ENCODE data around the gene NCBP3. TPM values are rescaled to one million over a fixed set of nuclear protein-coding genes. Genes with fewer than 3 reads are reported as not detected.
"Not testable (repeated sequence)": the region's sequence is repeated elsewhere in the genome, so short reads cannot be mapped to it uniquely, and the experiment has no call there.

The NCBP3 gene
- total and polyA plus RNA-seq, 2 of the 4 experiments (the other 2 are of a cell fraction), result 10.8 to 13.5 TPM

DNA sequence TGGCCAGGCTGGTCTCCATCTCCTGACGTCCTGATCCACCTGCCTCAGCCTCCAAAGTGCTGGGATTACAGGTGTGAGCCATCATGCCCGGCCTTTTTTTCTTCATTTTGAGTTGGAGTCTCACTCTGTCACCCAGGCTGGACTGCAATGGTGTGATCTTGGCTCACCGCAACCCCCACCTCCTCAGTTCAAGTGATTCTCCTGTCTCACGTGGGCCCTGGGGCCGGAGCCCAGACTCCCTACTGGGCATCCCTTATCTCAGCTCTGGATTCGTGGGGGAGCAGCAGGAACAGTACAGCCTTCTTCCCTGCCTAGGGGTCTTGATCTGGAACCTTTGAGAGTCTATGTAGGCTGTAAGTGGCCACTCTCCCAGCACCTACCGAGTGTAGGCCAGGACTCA, 52.8 kb downstream of the NCBP3 start:
- WGBS, 2 experiments (ENCODE audit: extremely low coverage in 2 of 2, insufficient read length in 1 of 2), result 100% methylated on average over 2 of the region's 7 CpGs; no CpG with 5 or more reads in 1 of the 2 experiments
- H3K36me3 ChIP-seq (ENCODE audit: control insufficient read depth, insufficient read depth, low read length); H4K5ac ChIP-seq (ENCODE audit: low read depth, low read length); H2BK120ac ChIP-seq (ENCODE audit: low read depth, low read length); H4K91ac ChIP-seq (ENCODE audit: insufficient read depth, low read depth, low read length); H2AK9ac ChIP-seq (replicated peaks; ENCODE audit: low read depth, low read length, poor library complexity); H3K9me3 ChIP-seq (ENCODE audit: control insufficient read depth, insufficient read depth, low read length); H3K79me1 ChIP-seq (ENCODE audit: low read depth in 1 of 2, low read length in 2 of 2); in situ Hi-C loops (cut with MboI; ENCODE audit: low sequenced_read_pairs); H3K27ac ChIP-seq (ENCODE audit: insufficient read depth, low read length); H2BK20ac ChIP-seq (ENCODE audit: low read depth, low read length); H2AK5ac ChIP-seq (ENCODE audit: low read depth, low read length); H2BK5ac ChIP-seq (ENCODE audit: low read depth, low read length, poor library complexity, severe bottlenecking); H3K4ac ChIP-seq (ENCODE audit: low read depth, low read length); CTCF ChIA-PET; H2AFZ ChIP-seq (replicated peaks; ENCODE audit: low read length, poor library complexity); H3K4me1 ChIP-seq (ENCODE audit: control insufficient read depth, insufficient read depth, low read length); dilution Hi-C loops (cut with HindIII; ENCODE audit: low sequenced_read_pairs, unreplicated experiment); H2BK15ac ChIP-seq (ENCODE audit: low read depth, low read length); DNase-seq; ATAC-seq (ENCODE audit: low read depth); H3K27me3 ChIP-seq (ENCODE audit: control insufficient read depth, insufficient read depth, low read length); intact Hi-C loops (cut with micrococcal nuclease); H3K23ac ChIP-seq (ENCODE audit: low read depth, low read length); H3K4me3 ChIP-seq (ENCODE audit: insufficient read depth, low read depth, low read length); POLR2A ChIA-PET (ENCODE audit: unreplicated experiment); BruUV-seq (replicated peaks); H4K8ac ChIP-seq (ENCODE audit: low read depth in 2 of 2, low read length in 2 of 2); H3K18ac ChIP-seq (ENCODE audit: low read depth, low read length); H3K56ac ChIP-seq (ENCODE audit: extremely low read depth, insufficient read depth, low read length); H4K20me1 ChIP-seq (ENCODE audit: insufficient read depth, low read length); H3K14ac ChIP-seq (replicated peaks; ENCODE audit: low read depth, low read length); H3K4me2 ChIP-seq (ENCODE audit: low read depth, low read length); H3K9me1 ChIP-seq (ENCODE audit: insufficient read depth, low read length); H3K9ac ChIP-seq (ENCODE audit: low read depth, low read length): not testable (repeated sequence)

Data from IMR-90 (cell line).